Occipital lobe (tissue), 2 donors: ENCODE data around the gene SLC2A6. TPM values are rescaled to one million over a fixed set of nuclear protein-coding genes. Genes with fewer than 3 reads are reported as not detected.

Experiments
- DNase-seq: peaks from one replicate; lab custom pipeline; 2025; lab: John Stamatoyannopoulos, UW
- total RNA-seq: library from RNA; depleted of rRNA; stranded (reverse); fragments of >200 nt; gene quantifications from one replicate; pipeline ENCODE4 v1.2.3, GENCODE V29; 2014

Gene SLC2A6
- total RNA-seq, 1 donor from 2014 or later = 17.2 TPM

DNA sequence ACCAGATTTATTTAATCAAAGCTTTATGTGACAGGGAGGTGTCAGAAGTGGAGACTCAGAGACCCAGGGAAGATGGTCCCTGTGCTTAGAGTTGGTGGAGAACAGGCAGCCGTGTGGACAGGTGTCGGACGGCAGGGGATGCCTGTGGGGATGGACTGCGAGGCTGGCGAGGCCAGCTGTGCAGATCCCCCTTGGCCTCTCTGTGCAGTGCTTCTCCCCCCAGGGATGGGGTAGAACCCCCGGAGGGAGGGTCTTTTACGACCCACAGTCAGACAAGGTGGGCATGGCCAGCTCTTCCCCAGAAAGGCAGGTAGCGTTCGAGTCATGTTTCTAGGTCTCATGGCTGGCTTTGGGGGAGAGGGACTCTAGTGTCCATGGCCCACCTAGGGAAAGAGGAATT is 4.7 kb upstream of the SLC2A6 start:
- DNase-seq = no peak

DNA sequence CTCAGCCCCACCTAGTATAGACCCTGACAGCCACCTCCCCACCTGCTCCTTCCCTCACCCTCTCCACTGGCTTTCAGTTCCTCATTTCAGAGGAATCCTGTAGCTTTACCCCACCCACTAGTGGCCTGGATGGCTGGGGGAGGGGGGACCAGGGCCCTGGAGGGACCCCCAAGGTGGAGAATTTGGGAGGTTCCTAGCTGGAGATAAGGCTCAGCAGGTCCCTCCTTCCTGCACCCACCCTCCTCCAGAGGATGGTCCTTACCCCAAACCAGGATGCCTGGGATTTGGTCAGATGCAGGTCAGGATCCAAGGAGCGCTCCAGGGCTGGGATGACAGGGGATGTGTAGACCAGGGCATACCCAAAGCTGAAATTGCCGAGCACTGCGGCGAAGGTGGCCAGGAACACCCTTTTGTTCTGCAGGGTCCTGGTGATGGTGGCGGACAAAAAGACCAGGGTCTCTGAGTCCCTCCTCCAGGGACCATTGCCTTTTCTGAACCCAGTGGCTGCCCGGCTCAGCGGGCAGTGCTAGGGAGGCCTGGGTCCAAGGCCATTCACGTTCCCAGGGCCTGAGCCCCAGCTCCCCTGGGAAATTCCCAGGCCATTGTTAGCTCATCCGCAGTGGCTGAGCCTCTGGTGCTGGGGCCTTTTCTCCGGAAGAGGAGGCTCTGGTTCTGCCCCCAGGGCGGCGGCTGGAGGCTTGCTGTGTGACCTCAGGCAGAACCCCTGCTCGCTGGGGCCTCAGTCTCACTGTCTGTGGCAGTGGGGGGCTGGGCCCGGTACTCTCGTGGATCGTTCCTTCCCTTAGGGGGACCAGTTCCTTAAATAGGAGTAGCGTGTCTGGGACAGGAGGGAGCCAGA is 678 bp downstream of the SLC2A6 start:
- DNase-seq = no peak

DNA sequence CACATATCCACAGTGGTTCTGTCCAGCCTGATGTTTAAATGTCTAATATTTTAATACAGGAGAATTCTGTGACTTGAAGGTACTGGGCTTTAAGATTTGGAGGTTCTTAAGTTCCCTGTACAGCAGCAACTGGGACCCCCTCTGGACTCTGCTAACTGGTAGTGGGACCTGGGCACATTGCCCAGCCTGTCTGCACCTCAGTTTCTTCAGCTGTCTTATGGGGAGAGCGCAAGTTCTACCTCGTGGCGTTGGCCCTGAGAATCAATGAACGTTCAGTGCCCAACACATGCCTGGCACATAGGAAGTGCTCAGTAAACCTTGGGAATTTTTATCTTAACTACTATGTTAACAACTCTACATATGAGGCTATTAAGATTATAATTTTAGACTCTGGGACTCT is 1.4 kb downstream of the SLC2A6 start:
- DNase-seq = no peak

DNA sequence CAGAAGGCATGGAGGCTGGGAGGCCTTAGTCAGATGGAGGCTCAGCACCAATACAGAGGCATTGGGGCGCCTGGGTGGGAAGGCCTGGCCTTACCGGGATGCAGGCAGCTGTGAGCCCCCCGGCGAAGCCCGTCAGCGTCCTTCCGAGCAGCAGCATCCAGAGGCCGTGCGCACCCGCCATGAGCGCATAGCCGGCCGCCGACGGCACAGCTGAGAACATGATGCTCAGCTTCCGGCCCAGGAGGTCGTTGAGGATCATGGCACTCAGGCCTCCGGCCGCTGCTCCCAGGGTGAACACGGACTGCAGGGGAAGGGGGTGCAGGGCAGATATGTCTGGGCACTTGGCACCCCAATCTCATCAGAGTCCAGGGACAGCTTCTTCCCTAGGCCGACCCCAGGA is 2.0 kb downstream of the SLC2A6 start:
- no peak for DNase-seq

DNA sequence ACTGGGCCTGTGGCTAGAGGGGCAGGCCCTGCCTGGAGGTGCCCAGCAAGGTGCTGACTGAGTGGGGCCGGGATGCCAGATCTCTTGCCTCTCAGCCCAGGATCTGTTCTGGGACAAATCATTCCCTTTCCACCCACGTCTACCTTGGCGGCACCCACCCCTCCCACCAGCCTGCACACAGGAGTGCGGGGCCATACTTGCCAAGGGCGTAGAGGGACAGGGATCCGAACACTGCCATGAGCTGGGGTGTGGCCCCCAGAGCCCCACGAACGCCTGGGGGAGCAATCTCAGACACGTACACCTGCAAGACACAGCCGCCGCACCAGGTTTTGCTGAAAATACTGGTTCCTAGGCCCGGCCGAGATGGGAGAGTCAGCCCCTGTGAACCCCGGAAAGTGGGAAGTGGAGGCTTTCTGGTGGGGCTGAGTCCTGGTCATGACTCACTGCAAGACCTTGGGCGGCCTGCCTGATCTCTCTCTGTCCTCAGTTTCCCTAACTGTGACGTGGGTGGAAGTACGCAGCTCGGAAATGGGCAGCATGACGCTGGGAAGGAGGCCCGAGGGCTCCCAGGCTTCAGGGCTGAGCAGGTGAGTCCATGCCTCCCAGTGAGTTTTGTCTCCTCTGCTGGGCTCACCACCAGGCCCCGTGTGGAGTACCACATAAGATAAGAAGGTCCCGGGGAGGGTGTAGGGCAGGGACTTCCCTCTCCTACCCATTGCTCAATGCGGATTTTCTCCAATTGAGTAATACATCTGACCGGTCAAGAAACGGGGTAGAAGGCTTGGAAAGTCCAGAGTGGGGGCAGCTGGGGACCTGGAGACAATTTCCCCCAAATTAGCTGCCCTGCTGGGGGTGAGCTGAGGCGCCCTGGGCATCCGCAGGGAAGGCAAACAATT is 2.6 kb downstream of the SLC2A6 start:
- DNase-seq = no peak

DNA sequence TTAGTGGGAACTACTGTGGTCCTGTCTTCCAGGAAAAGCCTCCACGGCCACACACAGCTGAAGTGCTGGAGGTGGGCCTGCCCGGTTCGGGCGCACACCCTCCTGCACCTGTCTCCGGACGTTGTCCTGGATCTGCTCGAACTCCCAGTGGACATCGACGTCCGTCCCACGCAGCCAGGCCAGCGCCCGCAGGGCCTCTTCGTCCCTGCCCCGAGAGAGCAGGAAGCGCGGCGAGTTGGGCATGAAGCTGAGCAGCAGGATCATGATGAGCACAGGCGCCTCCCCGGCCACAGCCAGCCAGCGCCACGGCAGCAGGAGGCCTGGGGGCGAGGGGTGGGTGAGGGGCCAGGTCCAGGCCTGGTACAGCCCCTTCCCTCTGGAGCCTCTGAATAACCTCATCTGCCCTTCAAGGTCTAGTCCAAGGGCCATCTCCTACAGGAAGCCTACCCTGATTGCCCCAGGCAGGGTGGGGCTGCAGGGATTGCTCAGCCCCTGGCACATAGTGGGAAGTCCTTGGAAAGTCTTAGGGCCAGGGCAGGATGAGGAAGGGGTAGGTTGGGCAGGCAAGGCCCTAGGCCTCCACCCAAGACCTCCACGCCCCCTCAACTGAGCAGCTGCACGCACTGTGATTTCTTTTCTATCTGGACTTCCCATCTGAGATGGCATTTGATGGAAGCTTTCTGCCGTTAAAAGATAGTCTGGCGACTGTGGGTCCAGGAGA is 3.4 kb downstream of the SLC2A6 start:
- no peak for DNase-seq

DNA sequence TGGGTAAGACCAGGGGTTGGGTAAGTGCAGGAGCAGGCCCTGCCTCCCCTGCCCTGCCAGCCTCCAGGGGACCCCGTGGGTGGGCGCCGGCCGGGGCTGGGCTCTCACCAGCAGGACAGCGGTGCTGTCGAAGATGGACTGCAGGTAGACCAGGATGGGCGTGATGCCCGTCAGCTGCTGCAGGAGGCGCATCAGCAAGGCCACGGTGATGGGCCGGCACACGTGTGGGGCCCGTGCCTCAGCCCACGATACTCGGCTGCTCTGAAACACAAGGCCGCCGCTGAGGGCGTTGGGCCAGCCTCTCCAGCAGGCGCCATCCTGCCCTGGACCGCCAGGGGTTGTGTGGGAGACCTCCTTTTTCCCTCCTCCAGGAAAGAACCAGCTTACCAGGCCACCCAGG is 4.0 kb downstream of the SLC2A6 start:
- DNase-seq = no peak

DNA sequence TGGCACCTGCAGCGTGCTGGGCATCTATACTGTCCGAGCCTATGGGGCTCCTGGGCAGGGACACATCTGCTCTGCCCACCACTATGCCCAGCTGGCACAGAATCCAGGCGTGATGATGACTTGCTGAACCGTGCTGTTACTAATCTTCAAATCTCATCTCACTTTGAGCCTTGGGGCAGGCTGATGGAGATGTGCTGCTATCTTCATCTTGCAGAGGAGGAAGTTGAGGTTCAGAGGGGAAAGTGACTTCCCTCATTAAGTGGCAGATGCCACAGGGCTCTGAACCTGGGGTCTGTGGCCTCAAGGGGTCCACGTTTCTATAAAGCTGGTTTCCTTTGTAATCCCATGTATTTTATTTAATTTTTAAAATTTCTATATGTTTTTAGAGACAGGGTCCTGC is 4.7 kb downstream of the SLC2A6 start:
- DNase-seq = no peak

DNA sequence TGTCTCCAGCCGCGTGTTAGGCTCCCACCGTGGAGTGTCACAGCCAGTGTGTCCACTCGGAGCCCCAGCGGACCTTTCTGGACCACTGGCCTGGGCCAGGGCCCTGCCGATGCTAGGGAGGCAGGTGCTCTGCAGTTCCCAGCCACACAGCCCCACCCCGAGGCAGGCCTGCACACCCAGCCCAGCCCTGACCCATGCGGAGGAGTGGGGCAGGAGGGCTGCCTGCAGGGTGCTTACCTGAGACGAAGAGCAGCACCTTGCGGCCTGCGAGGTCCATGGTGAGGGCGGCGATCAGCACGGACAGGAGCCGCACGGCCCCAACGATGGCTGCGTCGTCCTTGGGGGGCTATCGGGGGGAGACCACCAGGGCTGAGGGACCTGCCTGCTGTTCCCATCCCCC is 5.2 kb downstream of the SLC2A6 start:
- no peak for DNase-seq

DNA sequence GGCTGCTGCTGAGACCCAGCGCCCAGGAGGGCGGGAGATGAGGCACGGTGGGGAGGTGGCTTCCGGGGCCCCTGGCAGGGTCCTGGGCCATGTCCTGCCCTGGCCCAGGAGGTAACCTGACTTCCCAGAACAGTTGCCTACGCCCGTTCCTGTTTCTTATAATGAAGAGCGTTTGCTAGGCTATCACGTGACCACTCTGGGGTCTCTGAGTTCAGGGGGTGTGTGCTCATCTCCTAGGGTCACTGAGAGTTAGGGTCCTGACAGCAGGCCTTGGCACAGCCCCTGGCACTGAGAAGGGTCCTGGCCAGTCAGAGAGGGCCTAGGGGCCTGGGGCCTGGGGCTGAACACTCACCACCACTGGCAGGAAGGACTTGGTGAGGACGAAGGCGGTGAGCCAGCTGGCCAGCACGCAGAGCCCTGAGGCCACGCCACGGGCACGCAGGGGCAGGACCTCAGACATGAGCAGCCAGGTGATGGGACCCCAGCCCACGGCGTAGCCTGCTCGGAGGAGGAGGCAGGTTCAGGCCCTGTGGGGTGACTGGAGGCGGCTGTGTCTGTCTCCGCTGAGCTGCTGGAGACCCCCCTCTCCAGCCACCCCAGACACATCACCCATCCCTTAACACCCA is 6.0 kb downstream of the SLC2A6 start:
- no peak for DNase-seq

DNA sequence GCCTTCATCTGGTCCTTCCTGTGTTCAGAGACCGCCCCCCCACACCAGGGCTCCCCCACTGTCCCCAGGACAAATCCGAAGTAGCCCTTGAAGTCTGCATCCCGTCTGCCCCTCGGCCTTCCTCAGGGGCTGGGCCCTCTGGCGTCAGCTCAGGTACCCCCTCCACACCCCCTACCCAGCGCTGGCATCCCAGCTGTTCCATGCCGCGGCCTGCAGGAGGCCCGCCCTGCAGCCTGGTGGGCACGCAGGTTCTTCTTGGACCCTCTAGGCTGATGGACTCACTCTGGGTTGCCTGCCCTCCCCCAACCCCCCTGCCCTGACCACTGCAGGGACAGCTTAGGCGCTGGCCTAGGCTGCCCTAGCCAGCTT is 6.6 kb downstream of the SLC2A6 start:
- DNase-seq = no peak

DNA sequence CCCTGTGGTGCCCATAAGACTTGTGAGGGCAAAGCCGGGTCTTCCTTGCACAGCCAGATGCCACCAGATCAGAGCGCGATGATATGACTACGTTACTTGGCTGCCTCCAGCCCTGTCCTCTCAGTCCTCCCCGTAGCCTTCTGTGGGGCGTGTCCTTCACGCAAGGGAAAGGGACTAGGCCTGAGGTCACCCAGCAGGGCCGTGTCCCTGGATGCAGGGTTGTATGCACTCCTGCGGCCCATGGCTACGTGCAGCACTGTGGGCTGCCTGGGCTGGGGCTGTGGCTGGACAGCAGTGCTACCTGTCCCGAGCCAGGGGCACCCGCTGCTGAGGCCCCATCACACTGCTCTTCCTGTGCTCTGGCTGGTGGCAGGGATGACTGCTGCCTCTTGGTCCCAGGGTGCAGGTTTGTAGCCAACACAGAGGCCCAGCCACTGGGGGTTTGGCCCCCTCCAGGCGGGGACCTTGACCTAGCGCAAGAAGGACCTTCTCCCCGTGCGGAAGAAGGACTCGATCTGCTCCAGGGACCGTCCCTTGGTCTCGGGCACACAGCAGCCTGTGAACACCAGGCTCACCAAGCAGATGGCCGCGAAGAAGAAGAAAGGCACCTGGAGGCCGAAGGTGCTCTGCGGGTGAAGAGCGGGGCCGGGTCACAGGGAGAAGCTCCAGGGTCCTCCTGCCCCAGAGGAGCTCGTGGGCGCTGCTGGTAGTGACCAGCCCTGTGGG is 7.2 kb downstream of the SLC2A6 start:
- DNase-seq = no peak

DNA sequence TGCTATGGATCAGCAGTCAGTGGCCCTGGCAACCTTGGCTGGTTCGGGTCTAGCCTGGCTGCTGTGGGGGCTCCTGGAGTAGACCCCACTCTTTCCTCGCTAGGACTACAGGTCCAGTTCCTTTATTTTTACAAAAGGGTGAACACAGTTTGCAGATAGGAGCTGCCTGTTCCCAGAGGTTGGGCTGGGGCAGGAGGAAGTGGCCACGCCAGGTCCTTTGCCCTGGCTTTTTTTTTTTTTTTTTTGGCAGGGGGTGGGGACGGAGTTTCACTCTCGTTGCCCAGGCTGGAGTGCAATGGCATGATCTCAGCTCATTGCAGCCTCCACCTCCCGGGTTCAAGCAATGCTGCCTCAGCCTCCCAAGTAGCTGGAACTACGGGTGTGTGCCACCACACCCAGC is 7.9 kb downstream of the SLC2A6 start:
- DNase-seq = no peak

DNA sequence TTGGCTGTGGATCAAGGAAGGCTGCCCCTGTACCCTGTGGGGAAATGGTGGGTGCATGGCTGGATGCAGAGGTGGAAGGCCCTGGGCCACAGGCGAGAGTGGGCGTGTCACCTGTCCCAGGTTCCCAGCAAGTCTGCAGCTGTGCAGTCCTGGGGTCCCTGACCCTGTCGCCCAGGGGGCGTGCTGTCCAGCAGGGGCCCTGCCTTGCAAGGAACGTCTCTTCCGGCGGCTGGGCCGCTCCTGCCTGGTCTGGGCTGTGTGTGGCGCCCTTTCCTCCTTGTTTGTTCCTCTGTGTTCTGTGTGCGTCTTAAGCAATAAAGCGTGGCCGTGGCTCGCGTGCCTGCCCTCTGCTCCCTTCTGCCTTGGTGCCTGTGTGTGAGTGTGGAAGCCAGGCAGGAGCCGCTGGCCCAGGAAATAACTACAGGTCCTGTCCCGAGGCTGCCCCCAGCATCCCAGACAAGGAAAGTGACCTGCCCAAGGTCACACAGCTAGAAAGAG is 8.4 kb downstream of the SLC2A6 start:
- DNase-seq = no peak

DNA sequence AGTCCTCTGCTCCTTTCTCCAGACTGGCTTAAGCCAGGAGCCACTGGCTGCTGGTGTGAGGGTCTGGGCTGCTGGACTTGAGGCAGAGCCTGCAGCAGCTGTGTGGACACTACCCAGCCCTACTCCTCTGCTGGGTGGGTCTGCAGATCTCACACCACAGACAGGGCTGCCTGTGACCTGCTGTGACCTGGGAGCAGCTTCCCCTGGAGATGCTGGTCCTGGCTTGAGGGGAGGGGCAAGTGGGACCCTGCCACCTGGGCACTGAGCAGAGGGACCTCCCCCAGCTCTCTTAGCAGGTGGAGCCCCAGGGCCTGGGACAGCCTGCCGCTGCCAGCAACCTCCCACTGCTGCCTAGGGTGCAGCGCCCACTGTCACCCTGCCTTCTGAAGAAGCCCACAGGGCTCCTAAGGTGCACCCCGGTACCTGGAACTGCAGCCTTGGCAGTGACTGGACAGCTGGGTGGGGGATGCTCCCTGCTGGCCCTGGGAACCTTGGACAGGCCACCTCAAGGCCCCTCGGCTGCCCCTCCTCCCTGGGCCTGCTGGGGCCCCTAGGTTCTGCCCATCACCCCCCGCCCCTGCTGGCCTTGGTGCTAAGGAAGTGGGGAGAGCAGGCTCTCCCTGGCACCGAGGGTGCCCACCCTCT is 10.0 kb downstream of the SLC2A6 start:
- DNase-seq = no peak

DNA sequence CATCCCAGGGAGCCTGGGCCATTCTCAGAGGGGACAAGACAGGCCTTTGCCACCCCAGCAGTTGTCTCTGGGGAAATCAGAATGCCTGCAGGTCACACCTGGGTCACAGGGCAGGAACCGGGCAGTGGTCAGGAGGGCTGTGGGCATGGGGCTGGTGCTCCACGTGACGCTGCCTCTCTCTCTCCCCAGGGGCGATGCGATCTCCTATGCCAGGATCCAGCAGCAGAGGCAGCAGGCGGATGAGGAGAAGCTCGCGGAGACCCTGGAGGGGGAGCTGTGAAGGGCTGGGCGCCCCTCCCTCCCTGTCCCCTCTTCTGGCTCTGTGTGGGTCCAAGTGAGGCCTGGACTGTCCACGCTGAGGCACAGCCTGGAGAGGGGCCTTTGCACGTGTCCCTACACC is 10.5 kb downstream of the SLC2A6 start:
- no peak for DNase-seq

DNA sequence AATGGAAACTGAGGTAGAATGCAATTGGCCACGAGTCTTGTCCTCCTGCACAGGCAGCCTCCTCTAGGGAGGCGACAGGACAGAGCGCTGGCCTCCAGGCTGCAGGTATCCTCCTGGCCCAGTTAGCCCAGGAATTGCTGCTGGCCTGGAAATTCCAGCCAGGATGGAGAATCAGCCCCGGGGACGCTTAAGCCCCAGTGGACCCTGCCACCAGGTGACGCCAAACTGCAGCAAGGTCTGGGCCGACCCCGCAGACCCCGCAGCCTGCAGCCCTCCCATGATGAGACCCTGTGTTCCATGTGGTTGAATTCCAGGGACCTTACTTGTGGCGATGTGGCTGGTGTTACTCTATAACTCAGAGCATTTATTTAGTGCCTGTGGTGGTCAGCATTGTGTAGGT is 11.8 kb downstream of the SLC2A6 start:
- no peak for DNase-seq

DNA sequence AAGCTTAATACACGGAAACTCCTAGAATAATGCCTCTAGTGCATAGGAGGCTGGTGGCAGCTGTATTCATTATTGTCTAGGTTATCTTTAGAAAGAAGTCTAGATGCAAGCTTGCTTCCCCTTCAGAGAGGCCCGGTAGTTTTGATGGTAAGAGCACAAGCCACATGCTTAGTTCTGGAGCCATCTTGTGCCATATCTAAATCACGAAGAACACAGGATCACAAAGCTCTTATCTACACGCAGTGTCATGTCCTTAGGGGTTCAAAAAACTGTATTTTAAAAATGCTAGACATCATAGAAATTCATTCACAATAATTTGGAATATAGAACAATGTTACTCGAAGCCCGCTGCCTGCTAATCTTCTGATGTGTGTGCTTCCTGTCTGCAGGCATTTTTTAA is 12.9 kb downstream of the SLC2A6 start:
- no peak for DNase-seq

DNA sequence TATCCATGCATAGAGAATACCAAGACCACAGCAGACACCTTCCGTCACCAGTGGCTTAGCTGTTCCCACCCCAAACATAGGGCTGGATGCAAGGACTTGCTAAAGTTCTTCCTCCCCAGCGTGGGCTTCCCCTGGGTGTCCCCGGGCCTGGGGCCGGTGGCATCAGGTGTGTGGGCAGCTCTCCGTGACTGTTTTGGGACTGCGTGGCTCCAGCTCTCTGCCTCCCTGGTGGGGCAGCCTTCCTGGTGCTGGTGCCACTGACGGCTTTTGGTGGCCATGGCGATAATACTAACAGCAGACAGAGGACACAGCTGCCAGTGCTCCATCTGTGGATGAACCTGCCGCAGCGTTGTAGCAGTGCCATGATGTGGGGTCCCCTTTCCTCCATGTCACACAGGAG is 14.3 kb downstream of the SLC2A6 start:
- DNase-seq = no peak
